Neural progenitor cell (in vitro differentiated cells): ENCODE measurements around the gene HSPB2.

Experiments
- EZH2 ChIP-seq: fragments of 200-600 bp; sonication (generic); IDR thresholded peaks from 2 replicates; pipeline ENCODE4 v1.6.1; 2017; ENCODE audit warnings: antibody characterized with exemption, mild to moderate bottlenecking, moderate library complexity
- TF ChIP-seq, protein P1 (sequence below): fragments of 200-600 bp; sonication (generic); IDR thresholded peaks from 2 replicates; pipeline ENCODE4 v1.5.1; 2017; ENCODE audit warnings: antibody characterized with exemption, mild to moderate bottlenecking

DNA sequence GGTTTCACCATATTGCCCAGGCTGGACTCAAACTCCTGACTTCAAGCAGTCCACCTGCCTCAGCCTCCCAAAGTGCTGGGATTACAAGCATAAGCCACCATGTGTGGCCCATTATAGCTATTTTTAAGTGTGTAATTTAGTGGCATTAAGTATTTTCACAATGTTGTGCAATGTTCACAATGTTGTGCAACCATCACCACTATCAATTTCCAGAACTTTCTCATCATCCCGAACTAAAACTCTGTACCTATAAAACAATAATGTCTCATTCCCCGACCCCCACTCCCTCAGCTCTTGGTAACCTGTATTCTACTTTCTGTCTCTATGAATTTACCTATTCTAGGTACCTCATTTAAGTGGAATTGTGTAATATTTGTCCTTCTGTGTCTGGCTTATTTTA, 25.7 kb upstream of the HSPB2 start:
- TF ChIP-seq, protein P1, sequence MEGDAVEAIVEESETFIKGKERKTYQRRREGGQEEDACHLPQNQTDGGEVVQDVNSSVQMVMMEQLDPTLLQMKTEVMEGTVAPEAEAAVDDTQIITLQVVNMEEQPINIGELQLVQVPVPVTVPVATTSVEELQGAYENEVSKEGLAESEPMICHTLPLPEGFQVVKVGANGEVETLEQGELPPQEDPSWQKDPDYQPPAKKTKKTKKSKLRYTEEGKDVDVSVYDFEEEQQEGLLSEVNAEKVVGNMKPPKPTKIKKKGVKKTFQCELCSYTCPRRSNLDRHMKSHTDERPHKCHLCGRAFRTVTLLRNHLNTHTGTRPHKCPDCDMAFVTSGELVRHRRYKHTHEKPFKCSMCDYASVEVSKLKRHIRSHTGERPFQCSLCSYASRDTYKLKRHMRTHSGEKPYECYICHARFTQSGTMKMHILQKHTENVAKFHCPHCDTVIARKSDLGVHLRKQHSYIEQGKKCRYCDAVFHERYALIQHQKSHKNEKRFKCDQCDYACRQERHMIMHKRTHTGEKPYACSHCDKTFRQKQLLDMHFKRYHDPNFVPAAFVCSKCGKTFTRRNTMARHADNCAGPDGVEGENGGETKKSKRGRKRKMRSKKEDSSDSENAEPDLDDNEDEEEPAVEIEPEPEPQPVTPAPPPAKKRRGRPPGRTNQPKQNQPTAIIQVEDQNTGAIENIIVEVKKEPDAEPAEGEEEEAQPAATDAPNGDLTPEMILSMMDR: no peak
- no peak for TF ChIP-seq EZH2
